HG02763 (cell line): ENCODE results near the gene IFT27.

Experiments
- ATAC-seq: cut with Tn5 transposase; IDR thresholded peaks from one replicate; pipeline ENCODE4 v1.9.1; 2021; ENCODE audit warnings: mild to moderate bottlenecking, moderate library complexity; ENCODE audit not compliant: unreplicated experiment

Gene IFT27

GRCh38 chr22:36797374-36797773 lies 21.5 kb upstream of the IFT27 start:
- no peak for ATAC-seq

- ATAC-seq = no peak
Measured at GRCh38 chr22:36796552-36797175, 20.7 kb upstream of the IFT27 start.

- ATAC-seq = no peak
Measured at GRCh38 chr22:36795633-36796032, 19.7 kb upstream of the IFT27 start.

- no peak for ATAC-seq
Measured at GRCh38 chr22:36790648-36791047, 14.7 kb upstream of the IFT27 start.

- ATAC-seq = no peak
Measured at GRCh38 chr22:36787204-36787988, 11.5 kb upstream of the IFT27 start.

GRCh38 chr22:36783743-36784142 lies 7.8 kb upstream of the IFT27 start:
- no peak for ATAC-seq

- peak; percentile 76 for ATAC-seq
Measured at GRCh38 chr22:36781656-36782627, 6.0 kb upstream of the IFT27 start.

- no peak for ATAC-seq
Measured at GRCh38 chr22:36778020-36778419, 2.1 kb upstream of the IFT27 start.

GRCh38 chr22:36776722-36777121 lies 803 bp upstream of the IFT27 start:
- ATAC-seq = no peak

- ATAC-seq = no peak
Measured at GRCh38 chr22:36775586-36775963, 344 bp downstream of the IFT27 start.

GRCh38 chr22:36773935-36774334 lies 2.0 kb downstream of the IFT27 start:
- no peak for ATAC-seq

GRCh38 chr22:36772451-36772850 lies 3.5 kb downstream of the IFT27 start:
- no peak for ATAC-seq

GRCh38 chr22:36771356-36772063 lies 4.4 kb downstream of the IFT27 start:
- no peak for ATAC-seq

GRCh38 chr22:36770513-36771231 lies 5.2 kb downstream of the IFT27 start:
- no peak for ATAC-seq

GRCh38 chr22:36769541-36770512 lies 6.1 kb downstream of the IFT27 start:
- ATAC-seq = no peak

- ATAC-seq = no peak
Measured at GRCh38 chr22:36768616-36769015, 7.3 kb downstream of the IFT27 start.

- ATAC-seq = no peak
Measured at GRCh38 chr22:36768141-36768540, 7.8 kb downstream of the IFT27 start.

- no peak for ATAC-seq
Measured at GRCh38 chr22:36767035-36767775, 8.7 kb downstream of the IFT27 start.
